ENCODE data around the gene PHPT1.

PHPT1 gene

DNA sequence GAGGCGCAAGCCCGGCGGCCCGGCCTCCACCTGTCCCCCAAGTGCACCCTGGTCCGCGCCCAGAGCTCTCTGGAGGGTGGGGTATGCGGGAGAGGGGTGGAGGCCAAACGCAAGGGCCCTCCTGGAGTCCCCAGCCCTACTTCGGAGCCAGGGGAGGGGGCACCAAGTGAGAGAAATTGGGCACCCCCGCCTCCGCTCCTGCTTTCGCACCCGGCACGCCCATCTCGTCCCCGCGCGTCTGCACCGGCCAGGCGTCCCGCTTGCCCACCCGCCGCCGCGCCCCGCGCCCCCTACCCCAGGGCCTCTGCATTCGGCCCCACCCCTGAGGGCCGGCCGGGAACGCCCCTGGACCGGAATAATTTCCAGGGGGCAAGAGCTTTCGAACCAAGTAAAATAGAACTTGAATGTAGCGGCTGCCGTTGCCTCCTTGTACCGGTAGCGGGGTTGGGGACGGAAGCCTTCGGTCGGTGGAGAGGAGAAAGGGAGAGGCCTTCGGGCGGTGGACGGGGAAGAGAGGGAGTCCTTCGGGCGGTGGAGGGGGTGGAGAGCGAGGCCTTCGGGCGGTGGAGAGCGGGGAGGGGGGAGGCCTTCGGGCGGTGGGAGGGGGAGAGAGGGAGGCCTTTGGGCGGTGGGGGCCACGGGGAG is 694 bp upstream of the PHPT1 start:
- no peak for DNase-seq (ENCODE audit: low read depth)

DNA sequence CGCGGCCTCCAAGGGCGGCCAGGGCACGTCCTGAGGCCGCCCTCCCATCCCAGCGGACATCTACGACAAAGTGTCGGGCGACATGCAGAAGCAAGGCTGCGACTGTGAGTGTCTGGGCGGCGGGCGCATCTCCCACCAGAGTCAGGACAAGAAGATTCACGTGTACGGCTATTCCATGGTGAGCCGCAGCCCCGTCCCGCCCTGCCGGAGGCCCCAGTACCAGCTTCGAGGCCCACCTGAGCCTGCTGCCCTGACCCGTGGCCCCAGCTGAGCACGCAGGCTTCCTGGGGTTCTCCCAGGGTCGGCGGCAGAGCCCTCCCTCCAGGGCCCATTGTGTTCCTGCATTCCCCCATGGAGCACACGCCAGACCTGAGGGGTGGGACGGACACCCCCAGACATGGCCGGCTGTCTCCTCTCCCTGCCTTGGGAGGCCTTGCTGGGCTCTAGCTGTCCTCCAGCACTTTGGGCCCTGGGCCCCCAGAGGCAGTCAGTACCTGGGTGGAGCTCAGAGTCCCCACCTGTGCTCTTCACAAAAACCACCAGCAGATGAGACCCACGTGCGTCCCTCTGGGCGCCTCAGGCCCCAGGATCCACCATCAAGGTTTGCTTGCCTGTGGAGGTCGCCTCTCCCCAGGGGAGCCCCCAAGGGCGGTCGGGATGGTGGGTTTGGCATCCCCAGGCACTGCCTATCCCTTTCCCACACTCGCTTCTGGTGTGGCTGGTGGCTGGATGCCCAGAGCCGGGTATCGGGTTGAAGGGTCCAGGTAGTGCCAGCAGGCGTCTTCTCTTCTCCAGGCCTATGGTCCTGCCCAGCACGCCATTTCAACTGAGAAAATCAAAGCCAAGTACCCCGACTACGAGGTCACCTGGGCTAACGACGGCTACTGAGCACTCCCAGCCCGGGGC is 1.0 kb downstream of the PHPT1 start:
- no peak for DNase-seq (ENCODE audit: low read depth)

DNA sequence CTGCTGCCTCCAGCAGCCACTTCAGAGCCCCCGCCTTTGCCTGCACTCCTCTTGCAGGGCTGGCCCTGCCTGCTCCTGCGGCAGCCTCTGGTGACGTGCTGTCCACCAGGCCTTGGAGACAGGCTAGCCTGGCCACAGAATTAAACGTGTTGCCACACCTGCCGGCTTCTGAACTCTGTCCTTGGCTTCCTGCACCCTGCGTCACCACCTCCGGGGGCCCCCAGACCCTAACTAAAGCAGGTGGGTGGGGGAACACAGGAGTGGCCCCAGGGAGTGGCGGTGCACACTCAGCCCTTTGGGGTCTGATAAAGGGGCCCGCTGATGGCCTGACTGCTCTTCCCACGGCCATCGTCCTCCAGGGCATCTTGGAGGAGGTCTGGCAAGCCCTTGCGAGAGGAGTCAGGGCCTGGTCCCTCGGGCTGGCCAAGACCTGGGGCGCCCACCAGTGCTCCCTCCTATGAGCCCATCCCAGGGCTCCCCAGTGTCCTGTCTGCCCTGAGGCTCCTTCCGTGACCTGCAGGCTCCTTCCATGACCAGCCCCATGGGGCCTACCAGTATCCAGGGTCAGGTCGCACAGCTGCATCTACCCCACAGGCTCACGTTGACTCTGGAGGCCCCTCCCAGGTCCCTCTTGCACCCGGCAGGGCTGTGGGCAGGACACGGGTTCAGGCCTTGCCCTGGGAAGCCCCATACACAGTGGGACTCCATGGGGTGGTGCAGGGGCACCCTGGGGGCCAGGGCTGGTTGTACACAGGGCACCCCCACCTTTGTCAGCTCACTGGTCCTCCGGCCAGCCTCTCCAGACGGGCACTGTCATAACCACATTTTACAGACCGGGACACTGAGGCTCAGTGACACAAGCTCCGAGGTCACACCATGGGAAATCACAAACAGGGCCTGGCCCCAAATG is 1.9 kb downstream of the PHPT1 start:
- no peak for DNase-seq (ENCODE audit: low read depth)

DNA sequence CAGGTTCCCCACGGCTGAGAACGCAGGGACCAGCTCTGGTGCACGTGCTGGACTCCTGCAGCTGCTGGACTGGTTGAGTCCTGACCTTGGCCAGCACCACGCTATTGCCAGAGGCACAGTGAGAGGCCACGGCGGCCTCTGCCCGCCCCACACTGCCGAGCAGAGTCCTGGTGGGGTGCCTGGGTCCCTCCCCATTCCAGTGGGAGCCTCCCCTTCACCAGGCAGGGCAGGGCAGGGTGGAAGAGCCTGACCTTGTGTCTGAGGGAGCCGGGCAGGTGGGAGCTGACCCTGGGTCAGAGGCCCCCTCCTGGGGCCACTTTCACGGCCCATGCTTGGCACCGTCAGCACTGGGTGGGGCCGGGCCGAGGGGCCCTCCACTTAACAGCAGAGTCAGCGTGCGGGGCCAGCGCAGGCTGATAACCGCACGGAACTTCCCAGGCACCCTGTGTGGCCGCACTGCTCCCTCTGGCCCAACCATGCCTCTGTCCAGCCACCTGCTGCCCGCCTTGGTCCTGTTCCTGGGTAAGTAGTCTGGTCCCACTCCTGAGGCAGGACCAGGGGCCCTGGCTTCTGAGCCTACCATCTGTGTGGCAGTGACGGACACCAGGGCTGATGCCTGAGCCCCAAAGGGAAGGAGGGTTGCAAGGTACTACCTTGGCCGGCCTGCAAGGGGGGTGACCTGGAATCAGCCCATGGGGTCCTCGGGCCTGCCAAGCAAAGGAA is 2.9 kb downstream of the PHPT1 start, which contains the start of gene MAMDC4:
Gene MAMDC4 (plus strand): TSS at position 406 of the 723 bp plus-strand sequence. CDS start 71 bp downstream, at position 477.
- DNase-seq (ENCODE audit: low read depth) = no peak

GRCh38 chr9:136852664-136853595 is 3.7 kb downstream of the PHPT1 start:
- DNase-seq (ENCODE audit: low read depth) = no peak

- no peak for DNase-seq (ENCODE audit: low read depth)
Observed at GRCh38 chr9:136853596-136854112, 4.4 kb downstream of the PHPT1 start.

DNA sequence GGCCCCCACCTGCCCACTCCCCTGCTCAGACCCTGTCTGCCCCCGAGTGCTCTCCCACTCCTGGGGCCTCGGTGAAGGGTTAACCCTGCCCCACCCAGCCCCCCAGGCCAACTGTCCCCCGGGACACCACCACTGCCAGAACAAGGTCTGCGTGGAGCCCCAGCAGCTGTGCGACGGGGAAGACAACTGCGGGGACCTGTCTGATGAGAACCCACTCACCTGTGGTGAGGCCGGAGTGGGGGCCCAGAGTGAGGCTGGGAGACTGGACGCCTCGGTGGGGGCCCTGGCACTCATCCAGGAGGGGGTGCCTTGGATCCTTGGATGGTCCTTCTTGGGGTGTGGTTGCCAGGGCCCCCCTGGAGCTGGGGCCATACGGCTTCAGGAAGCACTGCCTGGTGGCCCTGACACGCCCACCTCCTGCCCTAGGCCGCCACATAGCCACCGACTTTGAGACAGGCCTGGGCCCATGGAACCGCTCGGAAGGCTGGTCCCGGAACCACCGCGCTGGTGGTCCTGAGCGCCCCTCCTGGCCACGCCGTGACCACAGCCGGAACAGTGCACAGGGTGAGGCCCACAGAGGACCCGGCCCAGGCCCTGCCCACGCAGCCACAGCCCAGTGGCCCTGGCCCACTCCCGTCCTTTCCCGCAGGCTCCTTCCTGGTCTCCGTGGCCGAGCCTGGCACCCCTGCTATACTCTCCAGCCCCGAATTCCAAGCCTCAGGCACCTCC is 5.1 kb downstream of the PHPT1 start:
- no peak for DNase-seq (ENCODE audit: low read depth)

- DNase-seq (ENCODE audit: low read depth) = no peak
Observed at GRCh38 chr9:136854842-136855460, 5.7 kb downstream of the PHPT1 start.

DNA sequence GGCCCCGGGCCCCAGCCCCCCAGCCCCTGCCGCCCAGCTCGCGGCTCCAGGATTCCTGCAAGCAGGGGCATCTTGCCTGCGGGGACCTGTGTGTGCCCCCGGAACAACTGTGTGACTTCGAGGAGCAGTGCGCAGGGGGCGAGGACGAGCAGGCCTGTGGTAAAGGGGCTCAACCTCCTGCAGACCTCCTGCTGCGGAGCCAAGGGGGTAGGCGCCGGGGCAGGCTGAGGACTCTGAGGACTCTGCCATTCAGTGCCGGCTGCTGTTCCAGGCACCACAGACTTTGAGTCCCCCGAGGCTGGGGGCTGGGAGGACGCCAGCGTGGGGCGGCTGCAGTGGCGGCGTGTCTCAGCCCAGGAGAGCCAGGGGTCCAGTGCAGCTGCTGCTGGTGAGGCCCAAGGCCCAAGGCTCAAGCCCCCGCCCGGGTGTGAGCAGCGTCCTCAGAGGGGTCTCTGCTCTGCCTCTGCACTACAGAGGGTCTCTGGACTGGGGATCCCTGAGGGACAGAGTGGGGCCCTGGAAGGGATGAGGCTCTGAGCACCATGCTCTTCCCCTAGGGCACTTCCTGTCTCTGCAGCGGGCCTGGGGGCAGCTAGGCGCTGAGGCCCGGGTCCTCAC is 6.4 kb downstream of the PHPT1 start:
- no peak for DNase-seq (ENCODE audit: low read depth)

DNA sequence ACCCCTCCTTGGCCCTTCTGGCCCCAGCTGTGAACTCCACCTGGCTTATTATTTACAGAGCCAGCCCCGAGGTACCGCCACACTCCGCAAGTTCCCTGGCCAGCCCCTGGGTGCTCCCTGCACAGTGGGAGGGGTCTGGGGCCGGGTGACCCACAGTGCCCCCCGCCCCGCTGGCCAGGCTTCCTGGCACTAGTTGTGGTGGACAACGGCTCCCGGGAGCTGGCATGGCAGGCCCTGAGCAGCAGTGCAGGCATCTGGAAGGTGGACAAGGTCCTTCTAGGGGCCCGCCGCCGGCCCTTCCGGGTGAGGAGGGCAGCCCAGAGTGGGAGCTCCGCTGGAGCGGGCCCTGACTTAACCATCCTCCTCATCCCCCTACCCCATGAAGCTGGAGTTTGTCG is 6.9 kb downstream of the PHPT1 start:
- no peak for DNase-seq (ENCODE audit: low read depth)

GRCh38 chr9:136856541-136857141 is 7.4 kb downstream of the PHPT1 start:
- no peak for DNase-seq (ENCODE audit: low read depth)

GRCh38 chr9:136857166-136857565 is 8.0 kb downstream of the PHPT1 start:
- DNase-seq (ENCODE audit: low read depth) = no peak

- no peak for DNase-seq (ENCODE audit: low read depth)
Observed at GRCh38 chr9:136857581-136858412, 8.6 kb downstream of the PHPT1 start.

DNA sequence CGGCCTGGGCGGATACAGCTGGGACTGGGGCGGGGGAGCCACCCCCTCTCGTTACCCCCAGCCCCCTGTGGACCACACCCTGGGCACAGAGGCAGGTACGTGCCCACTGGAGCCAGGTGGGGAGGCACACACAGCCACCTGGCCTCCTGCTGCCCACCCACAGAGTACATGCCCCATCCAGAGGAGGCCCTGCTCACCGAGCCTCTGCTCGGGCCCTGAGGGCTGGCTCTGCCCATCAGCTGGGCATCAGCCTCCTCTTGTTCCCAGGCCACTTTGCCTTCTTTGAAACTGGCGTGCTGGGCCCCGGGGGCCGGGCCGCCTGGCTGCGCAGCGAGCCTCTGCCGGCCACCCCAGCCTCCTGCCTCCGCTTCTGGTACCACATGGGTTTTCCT is 9.2 kb downstream of the PHPT1 start:
- no peak for DNase-seq (ENCODE audit: low read depth)

DNA sequence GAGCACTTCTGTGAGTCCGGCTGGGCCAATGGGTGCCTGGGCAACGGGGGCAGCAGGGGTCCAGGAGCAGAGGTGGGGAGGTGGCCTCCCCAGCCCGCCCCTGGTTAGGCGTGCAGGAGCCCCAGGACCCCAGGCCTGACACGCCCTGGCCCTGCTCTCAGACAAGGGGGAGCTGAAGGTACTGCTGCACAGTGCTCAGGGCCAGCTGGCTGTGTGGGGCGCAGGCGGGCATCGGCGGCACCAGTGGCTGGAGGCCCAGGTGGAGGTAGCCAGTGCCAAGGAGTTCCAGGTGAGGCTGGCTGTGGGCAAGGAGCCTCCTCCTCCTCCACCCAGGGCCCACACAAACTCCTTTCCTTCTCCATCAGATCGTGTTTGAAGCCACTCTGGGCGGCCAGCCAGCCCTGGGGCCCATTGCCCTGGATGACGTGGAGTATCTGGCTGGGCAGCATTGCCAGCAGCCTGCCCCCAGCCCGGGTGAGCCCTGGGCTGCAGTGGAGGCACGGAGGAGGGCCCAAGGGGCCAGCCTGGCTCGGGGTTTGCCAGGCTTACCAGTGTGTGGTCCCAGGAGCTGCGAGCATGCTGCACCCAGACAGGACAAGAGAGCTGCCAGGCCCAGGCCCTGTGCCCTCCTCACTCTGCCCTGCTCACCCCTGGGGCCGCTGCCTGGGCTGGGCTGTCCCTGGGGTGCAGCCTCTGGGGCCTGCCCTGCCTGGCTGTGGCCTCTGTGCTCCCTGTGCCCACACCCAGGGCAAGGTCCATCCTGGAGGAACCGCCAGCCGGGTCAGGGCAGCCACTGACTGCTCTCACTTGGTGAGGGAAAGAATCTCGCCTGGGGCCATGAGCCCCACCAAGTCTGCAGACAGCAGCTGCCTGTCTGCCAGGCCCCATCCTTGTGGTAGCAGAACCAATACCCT is 9.9 kb downstream of the PHPT1 start:
- DNase-seq (ENCODE audit: low read depth) = no peak

DNA sequence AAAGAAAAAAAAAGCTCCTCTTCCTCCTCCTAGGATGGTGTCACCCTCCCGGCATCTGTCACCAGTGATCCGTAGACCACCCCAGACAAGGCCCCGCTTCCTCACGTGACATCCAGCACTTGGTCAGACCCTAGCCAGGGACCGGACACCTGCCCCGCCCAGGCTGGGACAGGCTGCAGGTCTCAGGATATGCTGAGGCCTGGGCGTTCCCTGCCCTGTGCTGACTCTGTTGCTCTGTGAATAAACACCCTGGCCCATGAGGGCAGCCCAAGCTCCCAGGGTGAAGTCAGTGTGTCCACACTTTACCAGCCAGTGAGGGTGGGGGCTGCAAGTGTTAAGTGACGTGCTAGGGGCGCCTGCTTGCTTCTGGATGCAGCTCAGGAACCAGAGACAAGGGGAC is 11.3 kb downstream of the PHPT1 start:
- DNase-seq (ENCODE audit: low read depth) = no peak

Measured in stimulated activated CD8-positive, alpha-beta memory T cell treated with anti-CD3 and anti-CD28 coated beads, Interleukin-7, amount 100 ng/mL, for 24 hours (primary cell).